IMR-90 (cell line): Measurements from ENCODE around the gene SP140L. TPM values are rescaled to one million over a fixed set of nuclear protein-coding genes. Genes with fewer than 3 reads are reported as not detected.
A peak's percentile ranks its signal among the peaks of the same experiment; 100 is the strongest.

Experiments
- ATAC-seq: fragments of 200-7000 bp; cut with Tn5 transposase; 2 replicates; pipeline ENCODE4 v1.9.1; 2020; ENCODE audit warnings: low read depth, mild to moderate bottlenecking, moderate library complexity
- Bru-seq: library from RNA; stranded (reverse); fragments of 400-500 nt; gene quantifications from one replicate; lab custom pipeline; 2021; lab: Mats Ljungman, UMichigan
- BruChase-seq, 2 experiments: library from RNA; stranded (reverse); fragments of 400-500 nt; gene quantifications; one replicate each; lab custom pipeline; 2021; lab: Mats Ljungman, UMichigan
- BruUV-seq: library from RNA; stranded (reverse); fragments of 400-500 nt; replicated peaks from 2 replicates; lab custom pipeline; 2021; lab: Mats Ljungman, UMichigan
- CTCF ChIA-PET: fragments of 300-600 bp; formaldehyde crosslinking; extraction: SDS; loops from one replicate; lab custom pipeline; 2021; ENCODE audit warnings: antibody characterized with exemption; lab: Yijun Ruan, JAX
- POLR2A ChIA-PET: fragments of 300-600 bp; sonication (Branson Sonifier 250); formaldehyde crosslinking; loops from one replicate; lab custom pipeline; 2022; ENCODE audit warnings: antibody characterized with exemption; ENCODE audit not compliant: unreplicated experiment; lab: Charles Lee
- DNase-seq: peaks from one replicate; pipeline ENCODE4 v3.0.0; 2013
- H2AFZ ChIP-seq: replicated peaks from 2 replicates; pipeline ENCODE3; 2013; ENCODE audit warnings: low read length, mild to moderate bottlenecking; ENCODE audit not compliant: poor library complexity
- H2AK5ac ChIP-seq: 2 replicates; pipeline ENCODE4 v1.6.1; 2013; ENCODE audit warnings: low read depth, low read length, inconsistent platforms
- H2AK9ac ChIP-seq: replicated peaks from 2 replicates; pipeline ENCODE3; 2013; ENCODE audit warnings: mild to moderate bottlenecking, low read depth, low read length, moderate library complexity; ENCODE audit not compliant: poor library complexity
- H2BK120ac ChIP-seq: 2 replicates; pipeline ENCODE4 v1.6.1; 2013; ENCODE audit warnings: low read depth, low read length, inconsistent platforms
- H2BK15ac ChIP-seq: 3 replicates; pipeline ENCODE4 v1.6.1; 2013; ENCODE audit warnings: low read depth, low read length, inconsistent platforms
- H2BK20ac ChIP-seq: 2 replicates; pipeline ENCODE4 v1.6.1; 2013; ENCODE audit warnings: low read depth, mild to moderate bottlenecking, inconsistent platforms, low read length, moderate library complexity
- H2BK5ac ChIP-seq: 2 replicates; pipeline ENCODE4 v1.6.1; 2013; ENCODE audit warnings: mild to moderate bottlenecking, low read depth, low read length, inconsistent platforms; ENCODE audit not compliant: poor library complexity, severe bottlenecking
- H3K14ac ChIP-seq: replicated peaks from 2 replicates; pipeline ENCODE4 v1.6.1; 2013; ENCODE audit warnings: low read depth, low read length, inconsistent platforms
- H3K18ac ChIP-seq: 2 replicates; pipeline ENCODE4 v1.6.1; 2013; ENCODE audit warnings: low read depth, low read length, control low read depth
- H3K23ac ChIP-seq: 2 replicates; pipeline ENCODE4 v1.6.1; 2013; ENCODE audit warnings: low read depth, low read length, inconsistent platforms
- H3K27ac ChIP-seq: 2 replicates; pipeline ENCODE4 v1.5.1; 2013; ENCODE audit warnings: mild to moderate bottlenecking, control low read depth, low read length; ENCODE audit not compliant: insufficient read depth
- H3K27me3 ChIP-seq: 2 replicates; pipeline ENCODE4 v1.6.1; 2013; ENCODE audit warnings: low read length; ENCODE audit not compliant: control insufficient read depth, insufficient read depth
- H3K36me3 ChIP-seq: 2 replicates; pipeline ENCODE4 v1.6.1; 2013; ENCODE audit warnings: low read length, mixed read lengths; ENCODE audit not compliant: control insufficient read depth, insufficient read depth
- H3K4ac ChIP-seq: 2 replicates; pipeline ENCODE4 v1.6.1; 2013; ENCODE audit warnings: low read depth, low read length, inconsistent platforms
- H3K4me1 ChIP-seq: 2 replicates; pipeline ENCODE4 v1.6.1; 2013; ENCODE audit warnings: low read length, mixed read lengths; ENCODE audit not compliant: control insufficient read depth, insufficient read depth
- H3K4me2 ChIP-seq: 2 replicates; pipeline ENCODE4 v1.6.1; 2013; ENCODE audit warnings: low read depth, mild to moderate bottlenecking, control low read depth, low read length, moderate library complexity
- H3K4me3 ChIP-seq: 2 replicates; pipeline ENCODE4 v1.5.1; 2013; ENCODE audit warnings: low read depth, mild to moderate bottlenecking, control low read depth, low read length, moderate library complexity; ENCODE audit not compliant: insufficient read depth
- H3K56ac ChIP-seq: 2 replicates; pipeline ENCODE4 v1.6.1; 2013; ENCODE audit warnings: low read length, inconsistent platforms; ENCODE audit not compliant: insufficient read depth; ENCODE audit errors: extremely low read depth
- H3K79me1 ChIP-seq, 2 experiments: 2 replicates each; pipeline ENCODE4 v1.6.1; 2013; ENCODE audit warnings: low read length in 2 of 2, inconsistent platforms in 1 of 2, low read depth in 1 of 2
- H3K9ac ChIP-seq: 2 replicates; pipeline ENCODE4 v1.6.1; 2013; ENCODE audit warnings: low read depth, low read length, control low read depth
- H3K9me1 ChIP-seq: 2 replicates; pipeline ENCODE4 v1.6.1; 2013; ENCODE audit warnings: low read length, inconsistent platforms; ENCODE audit not compliant: insufficient read depth
- H3K9me3 ChIP-seq: 2 replicates; pipeline ENCODE4 v1.6.1; 2013; ENCODE audit warnings: low read length; ENCODE audit not compliant: control insufficient read depth, insufficient read depth
- H4K20me1 ChIP-seq: 2 replicates; pipeline ENCODE4 v1.6.1; 2013; ENCODE audit warnings: low read length, inconsistent platforms; ENCODE audit not compliant: insufficient read depth
- H4K5ac ChIP-seq: 2 replicates; pipeline ENCODE4 v1.6.1; 2013; ENCODE audit warnings: mild to moderate bottlenecking, low read depth, low read length, control low read depth
- H4K8ac ChIP-seq, 2 experiments: 2 replicates each; pipeline ENCODE4 v1.6.1; 2013; ENCODE audit warnings: low read depth in 2 of 2, low read length in 2 of 2, control low read depth in 1 of 2, inconsistent platforms in 1 of 2
- H4K91ac ChIP-seq: 2 replicates; pipeline ENCODE4 v1.6.1; 2013; ENCODE audit warnings: low read depth, low read length, inconsistent platforms; ENCODE audit not compliant: insufficient read depth
- BHLHE40 ChIP-seq: fragments of 150-350 bp; IDR thresholded peaks from 2 replicates; pipeline ENCODE4 v1.6.1; 2016; ENCODE audit warnings: mild to moderate bottlenecking, low read depth, low read length
- CEBPB ChIP-seq: IDR thresholded peaks from 2 replicates; pipeline ENCODE4 v1.6.1; 2012; ENCODE audit warnings: low read depth, low read length, improper control_type of control experiment
- FOS ChIP-seq: fragments of 150-350 bp; IDR thresholded peaks from 2 replicates; pipeline ENCODE4 v1.6.1; 2016; ENCODE audit warnings: low read depth, low read length
- MAZ ChIP-seq: IDR thresholded peaks from 2 replicates; pipeline ENCODE4 v1.6.1; 2012; ENCODE audit warnings: low read depth, mild to moderate bottlenecking, low read length, improper control_type of control experiment, moderate library complexity, borderline replicate concordance
- POLR2A ChIP-seq: IDR thresholded peaks from 2 replicates; pipeline ENCODE4 v1.6.1; 2012; ENCODE audit warnings: mild to moderate bottlenecking, low read depth, low read length
- RAD21 ChIP-seq: IDR thresholded peaks from 2 replicates; pipeline ENCODE4 v1.6.1; 2012; ENCODE audit warnings: low read length, improper control_type of control experiment
- WGBS, 2 experiments: methylation state at CpG; one replicate each; pipeline versions ENCODE4 v1.1.5 to v1.1.7; 2013; ENCODE audit warnings: missing lambda C conversion rate in 2 of 2; ENCODE audit not compliant: insufficient read length in 1 of 2; ENCODE audit errors: extremely low coverage in 2 of 2; 5-methylcytosine and 5-hydroxymethylcytosine counted together
- dilution Hi-C: fragments of 300-500 bp; cut with HindIII; formaldehyde crosslinking; loops from one replicate; pipeline ENCODE4 v1.14.3; 2018; ENCODE audit warnings: low sequenced_read_pairs; ENCODE audit not compliant: unreplicated experiment
- in situ Hi-C: fragments of 300-500 bp; cut with MboI; formaldehyde crosslinking; loops from 3 replicates; pipeline ENCODE4 v1.14.3; 2019; ENCODE audit warnings: low sequenced_read_pairs, inconsistent platforms, mixed read lengths
- intact Hi-C: fragments of 100-400 bp; cut with micrococcal nuclease; formaldehyde crosslinking; loops from 2 replicates; pipeline ENCODE4 v1.10.0; 2022
- long read RNA-seq: library from polyadenylated mRNA; unstranded; transcript quantifications from one replicate; pipeline ENCODE4 v2.0.0, GENCODE V29; 2021; ENCODE audit not compliant: unreplicated experiment
- polyA plus RNA-seq, 3 experiments: library from polyadenylated mRNA; depleted of rRNA; stranded (reverse); fragments of >200 nt; gene quantifications; 2 replicates each; pipeline ENCODE4 v1.2.3, GENCODE V29; 2012; ENCODE audit warnings: low replicate concordance in 1 of 3
- total RNA-seq: library from RNA; depleted of rRNA; stranded (reverse); fragments of >200 nt; gene quantifications from 2 replicates; pipeline ENCODE4 v1.2.3, GENCODE V29; 2012; rRNA removed
- TF ChIP-seq, protein P1 (sequence below): conservative IDR thresholded peaks from 2 replicates; pipeline ENCODE4 v1.5.1; 2012; ENCODE audit warnings: mild to moderate bottlenecking, low read depth, low read length, improper control_type of control experiment
- TF ChIP-seq, protein P2 (sequence below): fragments of 150-350 bp; IDR thresholded peaks from 2 replicates; pipeline ENCODE4 v1.6.1; 2016; ENCODE audit warnings: low read depth, mild to moderate bottlenecking, low read length, moderate library complexity, borderline replicate concordance

Gene SP140L
- total RNA-seq (5.4 and 9.2 TPM in 2 replicates), polyA plus RNA-seq (2012; rRNA removed) (9.5 and 11.2 TPM in 2 replicates), Bru-seq, nascent RNA (percentile 76 among the genes with signal in this experiment), BruChase-seq, experiment 1, labeled RNA remaining after a 6-hour chase (percentile 54 among the genes with signal in this experiment), BruChase-seq, experiment 2, labeled RNA remaining after a 2-hour chase (percentile 62 among the genes with signal in this experiment)
- polyA plus RNA-seq (2012; cell fraction: cytosol; rRNA removed): 2.2 and 3.5 TPM in 2 replicates
- polyA plus RNA-seq (2012; cell fraction: nucleus; rRNA removed; ENCODE audit: low replicate concordance): 33.2 and 45.3 TPM in 2 replicates
- long read RNA-seq, transcript SP140L-203 (19 exons, 2,665 nt): major isoform, 6 of 21 reads
- long read RNA-seq, partial matches to known transcripts: 1 of 21 reads
- long read RNA-seq, other reads (novel, unspliced or antisense): 11 of 21 reads

DNA sequence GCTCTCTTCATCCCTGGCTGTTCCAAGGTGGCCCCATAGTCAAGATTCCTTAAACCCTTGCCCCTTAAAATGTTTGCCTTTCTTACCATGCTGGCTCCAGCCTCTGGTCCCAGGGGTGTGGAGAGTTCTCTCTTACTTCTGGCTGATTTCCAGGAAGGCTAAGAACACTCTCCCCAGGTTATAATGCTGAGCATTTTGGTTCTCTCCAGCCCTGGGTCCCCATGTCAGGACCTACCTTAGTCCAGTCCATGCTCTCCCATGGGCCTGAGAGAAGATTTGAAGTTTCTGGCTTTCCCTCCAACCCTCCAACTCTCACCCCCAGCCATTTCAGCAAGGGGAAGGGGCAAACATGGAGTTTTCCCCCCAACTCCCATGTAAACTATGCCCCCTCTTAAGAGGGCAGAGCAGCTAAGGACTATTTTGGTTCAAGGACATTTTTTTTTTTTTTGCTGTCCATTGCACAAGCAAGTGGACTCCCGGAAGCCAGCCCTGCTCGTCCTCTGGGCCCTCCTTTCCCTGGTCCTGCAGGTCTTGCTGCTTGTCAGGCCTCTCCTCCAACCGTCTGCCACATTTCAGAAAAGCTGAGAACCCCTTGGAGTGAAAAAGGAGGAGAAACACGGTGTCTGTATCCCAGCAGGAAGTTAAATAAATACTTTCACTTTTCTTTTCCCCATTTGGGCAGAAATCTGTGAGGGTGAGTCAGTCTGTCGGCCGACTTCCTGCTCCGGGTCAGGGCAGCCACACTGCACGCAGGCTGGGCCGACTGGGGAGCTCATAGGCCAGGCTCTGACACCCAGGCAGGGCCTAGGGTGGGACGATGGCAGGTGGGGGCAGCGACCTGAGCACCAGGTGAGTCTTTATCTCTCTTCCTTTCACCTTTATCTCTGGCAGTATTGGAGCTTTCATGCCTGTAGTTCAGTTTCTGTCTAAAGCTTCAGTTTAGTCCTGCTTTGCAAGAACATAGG, at the start of gene SP140L:
Gene SP140L (plus strand): TSS at position 741 of the 965 bp plus-strand sequence. CDS start 77 bp downstream, at position 818.
- peaks cover 6% of the 10 kb centered on the region for H3K4me1 ChIP-seq
- H4K91ac ChIP-seq: peak within 1 kb of the TSS; percentile 96
- H3K27ac ChIP-seq: peak within 1 kb of the TSS; percentile 96
- peak within 1 kb of the TSS; percentile 98 for H3K4me2 ChIP-seq
- ChIA-PET CTCF (no interaction called here), POLR2A (interaction anchor here (0.6 to 0.7 kb wide), 2 partner anchors 46 to 1984 kb away, joined by 3 read pairs; no protein-coding TSS in a partner anchor)
- peak within 1 kb of the TSS; percentile 75 for H2BK20ac ChIP-seq
- peaks cover 2% of the 10 kb centered on the region for H3K36me3 ChIP-seq
- peak within 1 kb of the TSS; percentile 89 for H2AK9ac ChIP-seq
- H3K9ac ChIP-seq: peak within 1 kb of the TSS; percentile 97
- H3K18ac ChIP-seq: peak within 1 kb of the TSS; percentile 90
- H3K9me1 ChIP-seq: no peaks in the 10 kb centered on the region
- 20% methylated on average over 1 of the region's 11 CpGs; no CpG with 5 or more reads in 1 of the 2 experiments for WGBS, 2 experiments
- DNase-seq: peak; percentile 84
- peak within 1 kb of the TSS; percentile 87 for H3K4me3 ChIP-seq
- peak within 1 kb of the TSS; percentile 96 for H3K14ac ChIP-seq
- peak within 1 kb of the TSS; percentile 91 for H2AFZ ChIP-seq
- H2BK15ac ChIP-seq: peak within 1 kb of the TSS; percentile 77; the same call in 2 of the 3 replicates
- peak within 1 kb of the TSS; percentile 90 for H3K23ac ChIP-seq
- TF ChIP-seq CEBPB: peak; percentile 41; the same call in 1 of the 2 replicates
- TF ChIP-seq RAD21: 0 out of 2 replicates have a peak, but pooled peaks have one; percentile 5
- TF ChIP-seq FOS: peak; percentile 55; the same call in 1 of the 2 replicates
- TF ChIP-seq, protein P1, sequence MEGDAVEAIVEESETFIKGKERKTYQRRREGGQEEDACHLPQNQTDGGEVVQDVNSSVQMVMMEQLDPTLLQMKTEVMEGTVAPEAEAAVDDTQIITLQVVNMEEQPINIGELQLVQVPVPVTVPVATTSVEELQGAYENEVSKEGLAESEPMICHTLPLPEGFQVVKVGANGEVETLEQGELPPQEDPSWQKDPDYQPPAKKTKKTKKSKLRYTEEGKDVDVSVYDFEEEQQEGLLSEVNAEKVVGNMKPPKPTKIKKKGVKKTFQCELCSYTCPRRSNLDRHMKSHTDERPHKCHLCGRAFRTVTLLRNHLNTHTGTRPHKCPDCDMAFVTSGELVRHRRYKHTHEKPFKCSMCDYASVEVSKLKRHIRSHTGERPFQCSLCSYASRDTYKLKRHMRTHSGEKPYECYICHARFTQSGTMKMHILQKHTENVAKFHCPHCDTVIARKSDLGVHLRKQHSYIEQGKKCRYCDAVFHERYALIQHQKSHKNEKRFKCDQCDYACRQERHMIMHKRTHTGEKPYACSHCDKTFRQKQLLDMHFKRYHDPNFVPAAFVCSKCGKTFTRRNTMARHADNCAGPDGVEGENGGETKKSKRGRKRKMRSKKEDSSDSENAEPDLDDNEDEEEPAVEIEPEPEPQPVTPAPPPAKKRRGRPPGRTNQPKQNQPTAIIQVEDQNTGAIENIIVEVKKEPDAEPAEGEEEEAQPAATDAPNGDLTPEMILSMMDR: no peak
- TF ChIP-seq MAZ: no peak
- TF ChIP-seq, protein P2, sequence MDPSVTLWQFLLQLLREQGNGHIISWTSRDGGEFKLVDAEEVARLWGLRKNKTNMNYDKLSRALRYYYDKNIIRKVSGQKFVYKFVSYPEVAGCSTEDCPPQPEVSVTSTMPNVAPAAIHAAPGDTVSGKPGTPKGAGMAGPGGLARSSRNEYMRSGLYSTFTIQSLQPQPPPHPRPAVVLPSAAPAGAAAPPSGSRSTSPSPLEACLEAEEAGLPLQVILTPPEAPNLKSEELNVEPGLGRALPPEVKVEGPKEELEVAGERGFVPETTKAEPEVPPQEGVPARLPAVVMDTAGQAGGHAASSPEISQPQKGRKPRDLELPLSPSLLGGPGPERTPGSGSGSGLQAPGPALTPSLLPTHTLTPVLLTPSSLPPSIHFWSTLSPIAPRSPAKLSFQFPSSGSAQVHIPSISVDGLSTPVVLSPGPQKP: no peak
- peak; percentile 81 for TF ChIP-seq BHLHE40
- TF ChIP-seq POLR2A: peak; percentile 39; the same call in 1 of the 2 replicates
- peak within 1 kb of the TSS; percentile 92 for H2BK120ac ChIP-seq
- no TSS peak for BruUV-seq
- H2BK5ac ChIP-seq: peak within 1 kb of the TSS; percentile 95
- intact Hi-C loops: loop anchor here (5.0 kb wide), 1 partner anchor 109 kb away; the partner anchor contains the start of gene SP110
- in situ Hi-C loops: no loop called here
- peak within 1 kb of the TSS; percentile 95 to 97 for H4K8ac ChIP-seq
- peak; percentile 99 for ATAC-seq
- peaks cover 19 to 22% of the 10 kb centered on the region in 2 experiments for H3K79me1 ChIP-seq
- no peaks in the 10 kb centered on the region for H4K20me1 ChIP-seq
- H3K4ac ChIP-seq: peak within 1 kb of the TSS; percentile 96
- no peaks in the 10 kb centered on the region for H3K27me3 ChIP-seq
- dilution Hi-C loops: no loop called here
- H2AK5ac ChIP-seq: peak within 1 kb of the TSS; percentile 80
- H3K56ac ChIP-seq: peak within 1 kb of the TSS; percentile 85
- peaks cover 4% of the 10 kb centered on the region; the same call in 1 of the 2 replicates for H3K9me3 ChIP-seq
- peak within 1 kb of the TSS; percentile 99 for H4K5ac ChIP-seq
